ENCODE data around the gene SHC3.

DNA sequence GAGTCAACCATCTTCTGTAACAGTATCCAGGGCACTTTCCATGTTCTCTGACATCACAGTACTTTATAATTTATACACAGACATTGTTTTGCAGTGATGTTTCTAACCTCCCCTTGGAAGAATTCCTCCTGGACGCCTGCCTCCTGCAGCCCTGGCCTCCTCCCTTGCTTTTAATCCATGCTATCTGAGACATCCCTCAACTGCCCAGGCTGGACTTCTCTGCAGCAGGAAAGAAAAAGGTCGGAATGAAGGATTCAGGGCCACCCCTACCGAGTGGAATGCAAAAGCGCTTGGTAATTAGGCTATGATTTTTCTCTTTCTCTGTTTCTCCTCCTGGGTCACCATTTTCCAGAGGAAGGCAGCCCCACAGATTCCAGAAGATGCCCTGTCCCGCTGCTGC lies 47.0 kb upstream of the SHC3 start:
- TF ChIP-seq, protein P1, sequence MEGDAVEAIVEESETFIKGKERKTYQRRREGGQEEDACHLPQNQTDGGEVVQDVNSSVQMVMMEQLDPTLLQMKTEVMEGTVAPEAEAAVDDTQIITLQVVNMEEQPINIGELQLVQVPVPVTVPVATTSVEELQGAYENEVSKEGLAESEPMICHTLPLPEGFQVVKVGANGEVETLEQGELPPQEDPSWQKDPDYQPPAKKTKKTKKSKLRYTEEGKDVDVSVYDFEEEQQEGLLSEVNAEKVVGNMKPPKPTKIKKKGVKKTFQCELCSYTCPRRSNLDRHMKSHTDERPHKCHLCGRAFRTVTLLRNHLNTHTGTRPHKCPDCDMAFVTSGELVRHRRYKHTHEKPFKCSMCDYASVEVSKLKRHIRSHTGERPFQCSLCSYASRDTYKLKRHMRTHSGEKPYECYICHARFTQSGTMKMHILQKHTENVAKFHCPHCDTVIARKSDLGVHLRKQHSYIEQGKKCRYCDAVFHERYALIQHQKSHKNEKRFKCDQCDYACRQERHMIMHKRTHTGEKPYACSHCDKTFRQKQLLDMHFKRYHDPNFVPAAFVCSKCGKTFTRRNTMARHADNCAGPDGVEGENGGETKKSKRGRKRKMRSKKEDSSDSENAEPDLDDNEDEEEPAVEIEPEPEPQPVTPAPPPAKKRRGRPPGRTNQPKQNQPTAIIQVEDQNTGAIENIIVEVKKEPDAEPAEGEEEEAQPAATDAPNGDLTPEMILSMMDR (conservative IDR thresholded peaks at IDR 0.05; ENCODE audit: low read length) = no peak
- no peak for TF ChIP-seq EZH2phosphoT487 (IDR thresholded peaks at IDR 0.05; ENCODE audit: borderline replicate concordance, low read depth, low read length)
